Measurements from ENCODE around the gene MACROD2.

Gene MACROD2

GRCh38 chr20:14525426-14525825 lies 530.1 kb downstream of the MACROD2 start:
- no peak for DNase-seq (ENCODE audit: low read depth)

- DNase-seq (ENCODE audit: low read depth) = no peak
Observed at GRCh38 chr20:14526891-14527290, 531.6 kb downstream of the MACROD2 start.

GRCh38 chr20:14531786-14532185 lies 536.5 kb downstream of the MACROD2 start:
- DNase-seq (ENCODE audit: low read depth) = no peak

- no peak for DNase-seq (ENCODE audit: low read depth)
Observed at GRCh38 chr20:14536738-14537137, 541.4 kb downstream of the MACROD2 start.

- no peak for DNase-seq (ENCODE audit: low read depth)
Observed at GRCh38 chr20:14538433-14538832, 543.1 kb downstream of the MACROD2 start.

GRCh38 chr20:14543040-14543439 lies 547.7 kb downstream of the MACROD2 start:
- DNase-seq (ENCODE audit: low read depth) = no peak

- DNase-seq (ENCODE audit: low read depth) = no peak
Observed at GRCh38 chr20:14544688-14545087, 549.4 kb downstream of the MACROD2 start.

GRCh38 chr20:14550655-14551054 lies 555.3 kb downstream of the MACROD2 start:
- no peak for DNase-seq (ENCODE audit: low read depth)

- no peak for DNase-seq (ENCODE audit: low read depth)
Observed at GRCh38 chr20:14553774-14554534, 558.6 kb downstream of the MACROD2 start.

GRCh38 chr20:14555676-14556075 lies 560.4 kb downstream of the MACROD2 start:
- no peak for DNase-seq (ENCODE audit: low read depth)

GRCh38 chr20:14556206-14556605 lies 560.9 kb downstream of the MACROD2 start:
- no peak for DNase-seq (ENCODE audit: low read depth)

- no peak for DNase-seq (ENCODE audit: low read depth)
Observed at GRCh38 chr20:14559612-14560011, 564.3 kb downstream of the MACROD2 start.

- DNase-seq (ENCODE audit: low read depth) = no peak
Observed at GRCh38 chr20:14561741-14562221, 566.5 kb downstream of the MACROD2 start.

- DNase-seq (ENCODE audit: low read depth) = no peak
Observed at GRCh38 chr20:14562981-14563380, 567.7 kb downstream of the MACROD2 start.

GRCh38 chr20:14566505-14566904 lies 571.2 kb downstream of the MACROD2 start:
- no peak for DNase-seq (ENCODE audit: low read depth)

GRCh38 chr20:14568225-14568624 lies 572.9 kb downstream of the MACROD2 start:
- no peak for DNase-seq (ENCODE audit: low read depth)

GRCh38 chr20:14568701-14569100 lies 573.4 kb downstream of the MACROD2 start:
- DNase-seq (ENCODE audit: low read depth) = no peak

GRCh38 chr20:14569641-14570040 lies 574.3 kb downstream of the MACROD2 start:
- DNase-seq (ENCODE audit: low read depth) = no peak

GRCh38 chr20:14570811-14571210 lies 575.5 kb downstream of the MACROD2 start:
- no peak for DNase-seq (ENCODE audit: low read depth)

- DNase-seq (ENCODE audit: low read depth) = no peak
Observed at GRCh38 chr20:14573676-14574075, 578.4 kb downstream of the MACROD2 start.

- no peak for DNase-seq (ENCODE audit: low read depth)
Observed at GRCh38 chr20:14576196-14576877, 581.0 kb downstream of the MACROD2 start.

- DNase-seq (ENCODE audit: low read depth) = no peak
Observed at GRCh38 chr20:14580418-14581074, 585.2 kb downstream of the MACROD2 start.

- DNase-seq (ENCODE audit: low read depth) = no peak
Observed at GRCh38 chr20:14581731-14582130, 586.4 kb downstream of the MACROD2 start.

Data from activated T-helper 1 cell treated with Interleukin-2 at 50 U/mL for 16 hours (primary cell).